ENCODE data around the gene SH3BP5.

Gene SH3BP5

GRCh38 chr3:15241341-15241740 lies 91.0 kb downstream of the SH3BP5 start:
- no peak for DNase-seq

DNA sequence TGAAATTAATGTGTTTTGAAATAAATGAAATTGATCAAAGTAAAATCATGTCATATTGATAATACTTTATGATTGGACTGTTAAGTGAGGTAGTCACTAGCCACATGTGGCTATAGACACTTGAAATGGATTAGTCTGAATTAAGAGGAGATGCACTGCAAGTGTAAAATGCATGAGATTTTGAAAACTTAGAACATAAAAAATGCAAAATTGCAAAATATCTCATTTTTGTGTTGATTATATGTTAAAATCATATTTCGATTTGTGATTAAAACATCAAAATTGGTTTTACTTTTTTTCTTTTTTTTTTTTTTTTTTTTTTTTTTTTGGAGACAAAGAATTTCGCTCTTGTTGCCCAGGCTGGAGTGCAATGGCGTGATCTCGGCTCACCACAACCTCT lies 103.1 kb downstream of the SH3BP5 start:
- DNase-seq: no peak

DNA sequence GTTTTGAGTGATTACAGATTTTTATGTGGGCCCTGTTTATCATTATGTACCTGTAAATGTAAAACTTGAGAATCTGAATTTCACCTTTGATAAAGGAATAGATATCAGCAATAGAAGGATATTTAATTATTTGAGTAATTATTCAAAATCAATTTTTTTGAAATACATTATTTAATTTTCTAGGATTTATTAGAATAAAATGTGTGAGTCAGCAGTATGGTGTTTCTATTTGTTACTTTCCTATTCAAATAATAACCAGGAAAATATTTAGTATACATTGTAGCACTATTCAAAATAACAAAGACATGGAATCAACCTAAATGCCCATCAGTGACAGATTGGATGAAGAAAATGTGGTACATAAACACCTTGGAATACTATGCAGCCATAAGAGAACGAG lies 104.2 kb downstream of the SH3BP5 start:
- no peak for DNase-seq

DNA sequence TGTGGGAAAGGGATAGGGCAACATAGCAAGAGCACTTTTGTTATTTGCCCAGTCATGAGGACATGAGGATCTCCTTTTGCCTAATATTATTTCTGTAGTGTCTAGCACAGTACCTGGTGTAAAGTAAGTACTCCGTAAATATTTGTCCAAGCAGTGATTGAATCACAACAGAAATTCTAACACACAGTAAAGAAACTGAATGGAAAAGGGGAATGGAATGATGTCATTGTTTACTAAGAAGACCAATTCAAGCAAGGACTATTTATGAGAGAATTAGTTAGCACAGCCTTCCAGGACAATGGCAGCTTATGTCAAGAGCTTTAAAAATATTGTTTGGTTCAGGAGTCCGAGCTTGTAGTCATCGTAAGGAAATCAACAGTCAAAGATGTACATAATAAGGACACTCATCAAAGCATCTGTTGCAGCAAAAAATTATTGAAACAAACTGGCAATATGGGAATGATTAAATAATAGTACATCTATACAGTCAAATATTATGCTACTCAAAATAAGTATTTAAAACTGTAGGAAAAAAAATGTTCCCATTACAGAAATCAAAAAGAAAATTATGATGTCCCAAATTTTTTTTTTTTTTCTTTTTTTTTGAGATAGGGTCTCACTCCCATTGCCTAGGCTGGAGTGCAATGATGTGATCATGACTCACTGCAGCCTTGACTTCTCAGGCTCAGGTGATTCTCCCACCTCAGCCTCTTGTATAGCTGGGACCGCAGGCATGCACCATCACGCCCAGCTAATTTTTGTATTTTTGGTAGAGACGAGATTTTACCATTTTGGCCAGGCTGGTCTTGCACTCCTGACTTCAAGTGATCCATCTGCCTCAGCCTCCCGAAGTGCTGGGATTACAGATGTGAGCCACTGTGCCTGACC lies 108.5 kb downstream of the SH3BP5 start:
- peak; percentile 71 for DNase-seq

- no peak for DNase-seq
These were observed 110.7 kb downstream of the SH3BP5 start for GRCh38 chr3:15221574-15222217.

DNA sequence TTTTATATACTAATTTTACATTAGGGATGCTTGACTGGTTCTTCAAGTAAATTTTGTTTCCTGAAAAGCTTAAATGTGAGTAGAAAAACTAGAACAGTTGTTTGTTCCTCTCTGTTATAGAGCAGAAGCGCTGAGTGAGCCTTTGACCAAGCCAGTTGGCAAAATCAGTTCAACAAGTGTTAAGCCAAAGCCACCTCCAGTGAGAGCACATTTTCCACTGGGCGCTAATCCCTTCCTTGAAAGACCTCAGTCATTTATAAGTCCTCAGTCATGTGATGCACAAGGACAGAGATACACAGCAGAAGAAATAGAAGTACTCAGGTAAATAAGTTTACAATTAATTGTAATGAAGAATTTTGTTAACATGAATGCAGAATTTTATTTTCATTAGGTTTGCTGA lies 111.7 kb downstream of the SH3BP5 start:
- no peak for DNase-seq

GRCh38 chr3:15220056-15220455 lies 112.3 kb downstream of the SH3BP5 start:
- DNase-seq: no peak

DNA sequence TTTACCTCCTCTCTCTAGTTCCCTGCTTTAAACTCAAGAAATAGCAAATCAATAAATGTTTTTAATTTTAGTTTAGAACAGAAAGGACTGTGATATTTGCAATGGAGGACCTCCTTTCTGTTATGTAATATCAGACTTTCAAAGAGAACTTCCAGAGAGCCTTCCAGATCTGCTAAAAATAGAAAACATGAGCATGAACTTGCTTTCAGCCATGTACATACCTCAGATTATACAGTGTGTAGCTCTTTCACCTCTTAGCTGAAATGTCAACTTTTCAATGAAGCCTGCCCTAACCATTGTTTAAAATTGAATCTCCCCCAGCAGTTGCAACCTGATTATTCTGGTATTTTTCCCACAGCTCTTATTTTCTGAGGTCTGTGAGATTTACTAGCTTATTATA lies 113.7 kb downstream of the SH3BP5 start:
- no peak for DNase-seq

- DNase-seq: no peak
These were observed 114.5 kb downstream of the SH3BP5 start for GRCh38 chr3:15217841-15218267.

DNA sequence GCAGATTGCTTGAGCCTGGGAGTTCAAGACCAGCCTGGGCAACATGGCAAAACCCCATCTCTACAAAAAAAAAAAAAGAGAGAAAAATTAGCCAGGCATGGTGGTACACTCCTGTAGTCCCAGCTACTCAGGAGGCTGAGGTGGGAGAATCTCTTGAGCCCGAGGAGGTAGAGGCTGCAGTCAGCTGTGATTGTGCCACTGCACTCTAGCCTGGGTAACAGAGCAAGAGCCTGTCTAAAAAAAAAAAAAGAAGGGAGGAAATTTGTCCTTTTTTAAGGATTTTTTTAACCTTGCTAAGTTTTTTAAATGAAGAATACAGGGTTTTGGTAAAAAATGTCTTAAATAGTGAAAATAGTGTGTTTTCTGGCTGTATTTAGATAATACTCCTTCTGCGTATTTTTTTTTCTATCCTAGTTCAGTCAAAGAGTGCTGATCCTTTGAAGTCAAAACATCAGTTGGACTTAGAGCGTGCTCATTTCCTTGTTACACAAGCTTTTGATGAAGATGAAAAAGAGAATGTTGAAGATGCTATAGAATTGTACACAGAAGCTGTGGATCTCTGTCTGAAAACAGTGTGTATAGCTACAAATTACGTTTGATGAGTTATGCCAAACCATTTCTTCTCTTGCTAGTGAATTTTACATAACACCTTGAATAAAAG lies 115.2 kb downstream of the SH3BP5 start:
- no peak for DNase-seq

DNA sequence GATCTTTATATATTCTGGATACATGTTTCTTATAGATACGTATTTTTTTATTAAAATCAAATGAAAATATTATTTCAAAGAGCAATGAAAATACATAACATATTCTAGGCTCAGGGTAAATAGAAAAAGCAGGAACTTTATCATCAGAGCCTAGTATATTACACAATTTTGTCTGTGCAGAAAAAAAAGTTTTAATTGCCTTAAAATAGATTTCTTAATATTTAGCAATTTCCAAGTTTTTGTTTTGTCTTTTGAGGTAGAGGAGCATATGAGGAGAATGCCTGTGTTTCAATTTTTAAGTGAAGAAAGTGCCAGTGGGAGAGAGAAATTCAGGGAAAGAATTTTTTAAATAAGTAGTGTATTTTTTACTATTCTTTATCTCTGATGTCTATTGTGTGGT lies 115.9 kb downstream of the SH3BP5 start:
- DNase-seq: no peak

GRCh38 chr3:15215996-15216395 lies 116.4 kb downstream of the SH3BP5 start:
- no peak for DNase-seq

DNA sequence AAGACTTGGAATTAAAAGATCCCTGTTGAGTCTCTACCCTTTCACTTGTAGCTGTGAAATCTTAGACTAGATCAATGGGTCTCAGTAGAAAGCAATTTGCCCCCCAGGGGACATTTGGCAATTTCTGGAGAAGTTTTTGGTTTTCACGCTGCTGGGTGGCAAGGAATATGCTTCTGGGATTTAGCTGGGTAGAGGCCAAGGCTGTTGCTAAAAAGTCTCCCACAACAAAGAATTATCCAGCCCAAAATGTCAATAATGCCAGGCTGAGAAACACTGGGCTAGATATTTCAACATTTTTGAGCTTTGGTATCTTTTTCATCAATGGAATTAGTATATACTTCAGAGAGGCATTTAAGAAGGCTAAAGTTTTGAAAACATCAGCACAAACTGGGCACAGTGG lies 117.6 kb downstream of the SH3BP5 start:
- no peak for DNase-seq

DNA sequence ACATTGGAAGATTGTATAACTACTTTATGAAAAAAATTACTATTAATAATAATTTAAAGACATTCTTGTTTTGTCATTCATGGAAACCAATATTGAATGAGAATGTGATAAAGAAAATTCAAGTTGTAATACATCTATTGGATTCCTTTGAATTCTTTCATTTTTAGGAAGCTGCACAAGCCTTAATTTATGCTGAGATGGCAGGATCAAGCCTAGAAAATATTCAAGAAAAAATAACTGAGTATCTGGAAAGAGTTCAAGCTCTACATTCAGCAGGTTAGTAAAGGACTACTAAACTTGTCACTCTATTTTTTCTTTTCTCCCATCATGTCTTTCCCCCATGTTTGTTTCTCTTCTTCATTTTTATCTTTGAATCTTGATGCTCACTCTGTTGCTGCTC lies 120.4 kb downstream of the SH3BP5 start:
- no peak for DNase-seq

GRCh38 chr3:15207836-15208504 lies 124.4 kb downstream of the SH3BP5 start:
- DNase-seq: no peak

- DNase-seq: no peak
These were observed 125.5 kb downstream of the SH3BP5 start for GRCh38 chr3:15206662-15207576.

DNA sequence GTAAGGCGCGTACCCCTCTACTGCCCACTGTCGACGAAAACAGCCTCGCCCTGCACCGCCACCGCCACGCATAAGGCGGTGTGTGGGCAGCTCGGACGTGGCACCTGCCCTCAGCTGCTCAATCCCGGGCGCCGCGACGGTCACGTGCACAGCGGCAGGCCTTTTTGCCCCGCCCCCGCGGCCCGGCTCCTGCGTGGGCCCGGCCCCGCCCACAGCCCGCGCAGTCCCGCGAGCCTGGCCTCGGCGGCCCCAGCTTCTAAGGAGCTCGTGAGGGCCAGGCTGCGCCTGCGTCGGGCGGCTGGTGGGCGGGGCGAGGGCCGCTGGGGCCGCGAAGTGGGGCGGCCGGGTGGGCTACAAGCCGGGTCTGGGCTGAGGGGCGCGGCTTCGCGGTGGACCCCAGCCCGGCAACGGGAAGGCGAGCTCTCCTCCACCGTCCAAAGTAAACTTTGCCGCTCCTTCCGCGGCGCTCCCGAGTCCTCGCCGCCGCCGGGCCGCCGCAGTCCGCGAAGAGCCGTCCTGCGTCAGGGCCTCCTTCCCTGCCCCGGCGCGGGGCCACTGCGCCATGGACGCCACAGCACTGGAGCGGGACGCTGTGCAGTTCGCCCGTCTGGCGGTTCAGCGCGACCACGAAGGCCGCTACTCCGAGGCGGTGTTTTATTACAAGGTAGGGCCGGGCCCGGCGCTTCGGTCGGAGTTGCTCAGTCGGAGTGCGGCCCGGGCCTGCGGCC lies 126.3 kb downstream of the SH3BP5 start, which contains the start of gene CAPN7:
CAPN7 (plus strand) TSS at position 313 of the 728 bp plus-strand sequence; CDS start at position 563, 250 bp downstream.
- no peak for DNase-seq

DNA sequence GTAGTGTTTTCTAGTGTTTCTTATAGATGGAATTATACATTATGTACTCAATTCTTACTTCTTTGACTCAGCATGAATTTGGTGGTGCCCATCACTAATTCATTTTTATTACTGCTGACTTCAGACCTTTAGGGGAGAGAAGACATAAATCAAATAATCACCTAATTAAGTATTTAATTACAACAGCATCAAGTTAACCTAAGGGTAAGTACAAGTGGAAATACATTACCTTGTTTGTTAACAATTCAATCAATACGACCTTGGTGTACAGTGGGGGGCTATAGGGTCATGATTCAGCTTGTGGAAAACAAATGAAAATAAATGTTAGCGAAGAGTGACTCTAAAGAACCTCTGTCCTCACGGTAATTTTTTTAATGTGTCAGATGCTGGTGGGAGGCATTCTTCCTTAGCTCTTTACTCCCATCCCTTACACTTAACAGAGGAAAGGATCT lies 126.9 kb downstream of the SH3BP5 start:
- DNase-seq: no peak

Data from DMS53 (cell line).